ENCODE measurements around the gene TRIOBP.
A peak's percentile ranks its signal among the peaks of the same experiment; 100 is the strongest.

TRIOBP gene

GRCh38 chr22:37676736-37677492 is 19.9 kb upstream of the TRIOBP start:
- H3K27ac ChIP-seq: peak overlapping the region; percentile 98
- CTCF ChIA-PET: interaction anchor here (0.6 kb wide), 1 partner anchor 54 kb away, joined by 3 read pairs; no protein-coding TSS in a partner anchor
- peak; percentile 73 for DNase-seq (ENCODE audit: low spot score)
- no peak for TF ChIP-seq CTCF (conservative IDR thresholded peaks at IDR 0.05; ENCODE audit: low read depth)
- POLR2A ChIA-PET (ENCODE audit: low non-redundant PET): no interaction called here

GRCh38 chr22:37677493-37677974 is 19.3 kb upstream of the TRIOBP start:
- ChIA-PET POLR2A (ENCODE audit: low non-redundant PET) (no interaction called here), CTCF (no interaction called here)
- DNase-seq (ENCODE audit: low spot score): no peak
- H3K27ac ChIP-seq: peak overlapping the region; percentile 98
- no peak for TF ChIP-seq CTCF (conservative IDR thresholded peaks at IDR 0.05; ENCODE audit: low read depth)

GRCh38 chr22:37678372-37678771 is 18.5 kb upstream of the TRIOBP start:
- no peak for DNase-seq (ENCODE audit: low spot score)
- H3K27ac ChIP-seq: peak overlapping the region; percentile 98
- ChIA-PET POLR2A (ENCODE audit: low non-redundant PET) (no interaction called here), CTCF (no interaction called here)
- no peak for TF ChIP-seq CTCF (conservative IDR thresholded peaks at IDR 0.05; ENCODE audit: low read depth)

GRCh38 chr22:37679670-37680069 is 17.2 kb upstream of the TRIOBP start:
- ChIA-PET CTCF (interaction anchor here (0.7 kb wide), 1 partner anchor 126 kb away, joined by 7 read pairs; a partner anchor contains a TSS), POLR2A (ENCODE audit: low non-redundant PET) (no interaction called here)
- TF ChIP-seq CTCF (conservative IDR thresholded peaks at IDR 0.05; ENCODE audit: low read depth): no peak
- peak overlapping the region; percentile 98 for H3K27ac ChIP-seq
- DNase-seq (ENCODE audit: low spot score): no peak

GRCh38 chr22:37680191-37680851 is 16.5 kb upstream of the TRIOBP start:
- ChIA-PET POLR2A (ENCODE audit: low non-redundant PET) (no interaction called here), CTCF (interaction anchor here (0.7 to 0.9 kb wide), 2 partner anchors 37 to 125 kb away, joined by 4 to 7 read pairs; a partner anchor contains a TSS)
- no peak for DNase-seq (ENCODE audit: low spot score)
- TF ChIP-seq CTCF (conservative IDR thresholded peaks at IDR 0.05; ENCODE audit: low read depth): no peak
- H3K27ac ChIP-seq: peak overlapping the region; percentile 98

- POLR2A ChIA-PET (ENCODE audit: low non-redundant PET): no interaction called here
Measured at GRCh38 chr22:37681001-37681424, 15.8 kb upstream of the TRIOBP start.

More at GRCh38 chr22:37681001-37681424, 15.8 kb upstream of the TRIOBP start:
- no peak for DNase-seq (ENCODE audit: low spot score)
- CTCF ChIA-PET: interaction anchor here (0.5 to 1.4 kb wide), 4 partner anchors 11 to 41 kb away, joined by 3 to 5 read pairs (median 3); partner anchors contain the start of gene SH3BP1
- TF ChIP-seq CTCF (conservative IDR thresholded peaks at IDR 0.05; ENCODE audit: low read depth): no peak
- H3K27ac ChIP-seq: peak overlapping the region; percentile 98
